Ovary (tissue), 3 donors: ENCODE data around the gene CMTM2.

Experiments used
- CTCF ChIP-seq, 3 donors: fragments of 450-650 bp in 2 of 3; fragments of 200-600 bp in 1 of 3; IDR thresholded peaks; one replicate each; pipeline versions ENCODE4 v1.5.1 to v1.8.0; 2016 to 2022; ENCODE audit warnings: antibody characterized with exemption in 3 of 3, mild to moderate bottlenecking in 1 of 3
- EP300 ChIP-seq: sonication (generic); formaldehyde crosslinking; IDR thresholded peaks from one replicate; pipeline ENCODE4 v1.6.1; 2017; ENCODE audit warnings: antibody characterized with exemption
- POLR2A ChIP-seq: fragments of 450-650 bp; IDR thresholded peaks from one replicate; pipeline ENCODE4 v1.6.1; 2017; ENCODE audit warnings: antibody characterized with exemption, mild to moderate bottlenecking, moderate library complexity
- donor health status: DM: no; HTN: no; CAD: no.

DNA sequence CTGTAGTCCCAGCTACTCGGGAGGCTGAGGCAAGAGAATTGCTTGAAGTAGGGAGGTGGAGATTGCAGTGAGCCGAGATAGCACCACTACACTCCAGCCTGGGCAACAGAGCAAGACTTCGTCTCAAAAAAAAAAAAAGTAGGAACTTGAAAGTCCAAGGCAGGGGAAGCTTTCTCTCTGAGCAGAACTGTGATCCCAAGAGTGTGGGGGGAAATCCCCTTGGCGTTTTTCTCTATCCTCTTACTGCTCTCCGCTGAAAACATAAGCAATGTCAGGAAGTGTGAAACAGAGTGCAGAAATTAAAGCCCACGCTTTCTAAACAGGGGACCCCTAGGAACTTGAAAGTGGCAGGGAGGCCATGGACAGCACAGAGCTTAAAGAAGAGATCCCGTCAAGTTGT, 15.5 kb downstream of the CMTM2 start:
- TF ChIP-seq CTCF (IDR thresholded peaks at IDR 0.05) (no peak), POLR2A (no peak), EP300 (no peak)
